Right hindlimb (tissue), 1 donor: ENCODE measurements around the gene RNASE4.
A peak's percentile ranks its signal among the peaks of the same experiment; 100 is the strongest.
"Not testable (repeated sequence)": the region's sequence is repeated elsewhere in the genome, so short reads cannot be mapped to it uniquely, and the experiment has no call there.

Experiments
- DNase-seq: peaks from one replicate; pipeline ENCODE4 v3.0.0-alpha.2; 2018

Gene RNASE4, protein sequence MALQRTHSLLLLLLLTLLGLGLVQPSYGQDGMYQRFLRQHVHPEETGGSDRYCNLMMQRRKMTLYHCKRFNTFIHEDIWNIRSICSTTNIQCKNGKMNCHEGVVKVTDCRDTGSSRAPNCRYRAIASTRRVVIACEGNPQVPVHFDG

DNA sequence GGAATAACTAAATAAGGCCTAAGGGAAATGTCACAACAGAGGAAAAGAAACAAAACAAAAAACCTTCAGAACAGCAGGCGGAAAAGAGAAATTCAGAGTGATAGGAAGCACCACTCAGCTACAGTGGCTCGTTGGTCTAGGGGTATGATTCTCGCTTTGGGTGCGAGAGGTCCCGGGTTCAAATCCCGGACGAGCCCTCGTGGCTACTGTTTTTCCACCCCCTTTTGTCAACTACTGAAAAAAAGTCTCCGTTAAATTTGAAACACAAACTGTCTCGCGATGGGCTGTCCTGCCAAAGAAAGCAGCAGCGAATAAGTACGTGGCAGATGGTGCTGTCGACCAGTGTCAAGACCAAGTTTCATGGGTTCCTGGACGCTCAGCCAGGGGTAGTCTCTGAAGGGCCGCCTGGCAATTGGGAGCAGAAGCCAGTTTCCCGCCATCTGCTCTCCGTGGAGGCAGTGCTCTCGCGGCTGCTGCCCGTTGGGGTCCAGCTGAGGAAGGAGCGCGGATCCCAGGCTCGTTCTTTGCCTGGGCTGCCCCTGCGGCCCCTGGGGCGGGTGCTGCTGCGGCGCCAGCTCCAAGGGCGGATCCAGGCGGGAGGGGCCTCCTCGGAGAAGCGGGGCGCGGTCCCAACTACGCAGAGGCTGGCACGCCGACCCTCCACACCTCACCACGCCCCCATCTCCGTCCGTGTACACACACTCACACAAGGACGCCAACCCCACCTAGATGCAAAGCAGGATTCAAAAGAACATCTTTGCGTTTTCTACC lies at the start of gene RNASE4:
Gene RNASE4 (plus strand): TSS at position 670 of the 771 bp plus-strand sequence. CDS start 14,812 bp downstream, outside the sequence.
- DNase-seq: peak; percentile 87

DNA sequence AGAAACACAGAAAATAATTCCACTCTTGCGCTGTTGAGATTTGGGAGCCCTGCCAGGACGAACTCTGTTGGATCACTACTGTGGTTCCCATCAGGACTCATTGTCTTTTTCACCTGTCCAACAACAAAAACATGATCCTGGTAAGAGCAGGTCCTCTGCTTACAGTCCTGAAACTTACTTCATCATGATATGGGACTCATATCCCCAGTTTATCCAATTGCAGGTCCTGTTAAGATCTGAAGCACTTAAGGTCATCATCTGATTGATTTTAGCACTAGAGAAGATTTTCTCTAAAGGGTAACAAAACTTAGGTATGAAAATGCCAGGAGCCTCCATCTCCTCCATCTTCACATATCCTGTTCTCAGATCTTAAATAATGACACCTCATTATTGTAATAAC lies 42.8 kb upstream of the RNASE4 start, which contains the start of gene OR6S1:
Gene OR6S1 (minus strand): TSS at position 101 of the 400 bp plus-strand sequence. CDS start 0 bp downstream, at position 101.
- DNase-seq: no peak

DNA sequence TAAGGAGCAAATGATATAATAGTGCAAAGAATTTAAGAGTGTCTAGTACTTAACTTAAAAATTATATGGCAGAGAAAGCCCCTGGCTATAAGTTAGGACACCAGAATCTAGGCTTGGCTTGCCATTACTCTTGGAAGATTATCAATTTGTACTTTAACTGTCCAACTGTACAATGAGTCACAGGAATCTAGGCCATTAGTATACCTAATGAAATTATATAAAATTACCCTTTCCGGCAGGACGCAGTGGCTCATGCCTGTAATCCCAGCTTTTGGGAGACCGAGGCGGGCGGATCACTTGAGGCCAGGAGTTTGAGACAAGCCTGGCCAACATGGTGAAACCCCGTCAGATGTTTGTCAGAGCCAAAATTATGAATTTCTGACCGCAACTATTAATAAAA lies 42.2 kb upstream of the RNASE4 start:
- DNase-seq: no peak

DNA sequence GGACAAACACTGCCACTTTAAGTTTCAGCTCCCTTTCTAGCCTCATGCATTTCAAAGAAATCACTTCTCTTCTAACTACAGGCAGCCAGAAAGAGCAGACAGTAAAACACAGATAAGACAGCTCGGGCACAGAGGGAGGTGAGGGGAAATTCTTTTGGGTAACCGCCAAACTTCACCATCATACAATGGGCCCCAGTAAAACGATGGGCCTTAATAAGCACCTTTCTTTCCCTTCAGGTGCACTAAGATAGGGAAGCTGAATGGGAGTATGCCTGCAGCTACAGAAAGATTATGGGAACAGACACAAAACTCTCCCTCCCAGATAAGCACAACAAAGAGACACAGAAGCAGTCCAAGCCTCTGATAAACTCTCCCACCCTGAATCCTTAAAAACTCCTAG lies 41.6 kb upstream of the RNASE4 start:
- DNase-seq: not testable (repeated sequence)

DNA sequence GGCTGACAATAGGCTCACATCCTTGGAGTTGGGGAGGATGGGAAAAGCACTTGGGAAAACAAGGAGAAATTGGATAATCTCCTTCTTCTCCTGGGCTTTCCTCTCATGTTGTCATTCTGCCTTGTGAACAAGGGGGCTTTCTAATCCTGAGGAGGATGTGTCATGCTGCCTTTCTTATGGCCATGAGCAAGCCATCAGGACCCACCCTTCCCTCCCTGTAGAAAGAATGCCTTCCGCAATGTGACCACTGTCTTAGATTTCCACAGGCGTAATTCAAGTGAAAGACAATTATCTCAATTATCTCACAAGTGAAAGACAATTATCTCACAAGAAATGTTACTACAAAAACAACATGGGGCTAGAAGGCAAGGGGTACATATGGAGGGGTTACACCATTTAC lies 39.8 kb upstream of the RNASE4 start:
- no peak for DNase-seq

DNA sequence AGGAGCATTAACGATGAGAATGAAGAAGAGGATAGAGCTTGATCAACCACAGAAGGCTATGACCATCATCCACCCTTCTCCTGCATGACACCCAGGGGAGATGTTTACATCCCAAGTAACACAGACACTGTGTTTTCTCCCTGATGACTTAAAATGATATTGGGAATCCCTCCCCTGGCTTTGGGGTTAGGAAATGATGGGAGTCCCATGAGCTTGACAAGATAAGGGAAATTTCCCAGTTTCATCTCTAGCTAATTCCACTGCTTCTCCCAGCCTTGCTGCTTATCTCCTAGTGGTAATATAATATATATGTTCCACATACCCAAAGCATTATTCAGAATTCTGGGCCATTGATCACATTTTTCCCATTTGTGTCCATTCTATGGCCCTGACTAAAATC lies 38.9 kb upstream of the RNASE4 start:
- DNase-seq: no peak

DNA sequence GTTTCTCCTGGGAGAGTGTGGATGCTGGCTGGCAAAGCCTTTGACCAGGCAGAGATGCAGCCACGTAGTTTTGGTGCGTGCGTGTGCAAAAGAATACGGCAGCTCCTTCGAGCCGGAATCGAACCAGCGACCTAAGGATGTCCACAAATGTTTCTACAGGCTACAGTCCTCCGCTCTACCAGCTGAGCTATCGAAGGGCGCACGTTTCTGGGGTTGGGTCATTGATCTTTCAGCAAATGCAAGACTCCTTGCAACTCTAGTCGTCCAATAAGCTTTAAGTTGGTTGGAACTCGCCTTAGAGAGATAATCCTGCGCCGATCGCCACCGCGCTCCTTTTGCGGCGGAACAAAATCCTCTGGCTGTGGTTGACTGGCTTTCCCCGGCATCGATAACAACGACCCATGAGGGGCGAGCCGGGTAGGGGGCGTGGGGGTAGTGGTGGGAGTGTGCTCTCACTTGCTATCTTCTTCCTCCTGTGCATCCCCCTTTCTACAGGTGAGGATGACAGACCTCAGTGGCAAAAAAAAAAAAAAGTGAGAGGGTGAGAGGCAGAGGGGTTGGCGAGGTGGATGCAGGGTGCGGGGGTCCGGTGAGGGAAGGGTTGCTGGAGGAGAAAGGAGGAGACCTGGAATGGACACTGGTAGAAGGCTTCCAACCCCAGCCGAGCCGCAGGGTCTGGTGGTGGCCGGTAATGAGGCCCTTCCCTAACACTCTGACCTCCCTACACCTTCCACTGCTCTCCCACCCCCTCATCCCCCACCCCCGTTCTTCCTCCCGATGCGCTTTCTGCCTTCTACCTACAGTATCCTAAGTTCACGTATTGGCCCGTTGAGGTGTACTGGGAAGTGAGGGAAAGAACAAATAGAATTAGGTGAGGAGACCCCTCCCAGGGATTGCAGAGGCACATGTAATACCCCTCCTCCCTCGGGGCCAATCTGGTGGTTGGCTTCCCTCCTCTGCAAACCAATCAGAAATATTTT lies 31.1 kb upstream of the RNASE4 start:
- DNase-seq: peak; percentile 22

DNA sequence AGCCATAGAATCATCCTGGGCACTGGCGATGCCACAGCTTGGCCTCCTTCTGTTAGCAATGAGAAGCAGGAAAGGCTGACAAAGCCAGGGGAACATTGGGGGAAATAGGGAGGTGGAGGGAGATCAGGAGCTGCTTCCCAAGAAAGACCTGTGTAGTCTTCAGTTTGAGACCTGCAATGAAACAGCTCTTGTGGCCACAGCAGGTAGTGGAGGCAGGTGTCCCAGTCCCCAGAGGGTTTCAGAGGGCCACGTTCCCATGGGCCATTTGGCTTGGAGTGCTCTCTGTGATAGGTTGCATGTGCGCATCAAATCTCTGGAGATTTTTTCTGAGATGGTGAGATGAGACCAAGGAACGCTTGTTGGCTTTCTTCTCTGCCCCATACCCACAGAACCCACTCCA lies 28.5 kb upstream of the RNASE4 start:
- no peak for DNase-seq

DNA sequence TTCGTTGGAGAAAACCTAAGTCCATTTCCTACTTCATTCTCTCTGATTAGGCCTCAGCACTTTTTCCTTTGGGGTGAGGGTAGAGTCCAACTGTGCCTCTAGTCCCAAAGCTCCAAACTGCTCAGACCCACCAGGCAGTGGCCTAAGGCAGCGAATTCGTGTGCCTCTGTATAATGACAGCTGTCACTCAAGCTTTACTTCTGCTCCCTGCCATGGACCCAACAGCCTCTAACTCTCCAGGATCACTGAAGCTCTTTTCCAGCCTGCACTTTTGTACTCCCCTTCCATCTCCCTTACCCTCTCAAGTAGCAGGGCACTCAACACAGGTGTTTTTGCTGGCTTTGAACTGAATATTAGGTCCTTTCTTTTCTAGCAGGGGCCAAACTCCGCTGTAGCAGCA lies 28.1 kb upstream of the RNASE4 start:
- DNase-seq: no peak

DNA sequence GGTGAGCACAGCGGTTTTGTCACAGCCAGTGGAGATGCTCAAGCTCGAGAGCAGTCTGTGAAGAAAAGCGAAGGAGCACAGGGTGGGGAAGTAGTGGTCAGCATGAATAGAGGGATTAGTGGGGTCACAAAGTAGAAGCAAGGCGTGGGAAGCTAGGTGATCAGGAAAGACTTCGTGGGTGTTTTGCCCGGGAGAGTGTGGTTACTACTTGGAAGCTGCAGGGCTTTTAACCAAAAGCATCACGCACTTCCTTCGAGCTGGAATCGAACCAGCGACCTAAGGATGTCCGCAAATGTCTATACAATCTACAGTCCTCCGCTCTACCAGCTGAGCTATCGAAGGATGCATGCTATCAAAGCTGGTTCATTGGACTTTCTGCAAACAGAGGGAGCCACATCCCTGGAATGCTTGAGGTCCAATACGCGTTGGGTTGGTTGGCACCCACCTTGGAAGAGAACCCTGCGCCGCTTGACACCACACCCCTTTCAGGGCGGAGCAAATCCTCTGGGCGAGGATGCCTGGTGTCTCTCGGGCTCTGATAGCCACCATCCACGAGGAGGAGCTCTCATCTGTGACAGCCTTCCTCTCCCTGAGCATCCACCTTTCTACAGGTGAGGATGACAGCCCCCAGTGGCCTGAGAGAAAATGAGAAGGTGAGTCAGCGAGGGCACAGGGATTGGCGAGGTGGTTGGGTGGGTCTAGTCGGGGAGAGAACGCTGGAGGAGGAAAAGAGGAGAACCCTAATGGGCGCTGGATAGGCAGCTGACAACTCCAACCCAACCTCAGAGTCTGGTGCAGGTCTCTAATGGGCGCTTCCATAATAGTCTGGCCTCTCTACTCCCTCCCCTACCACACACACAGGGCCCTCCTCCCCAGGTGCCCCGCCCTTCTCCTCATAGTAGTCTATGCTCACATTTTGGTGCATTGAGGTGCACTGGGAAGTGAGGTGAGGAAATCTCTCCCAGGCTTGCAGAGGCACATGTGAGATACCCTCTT lies 26.8 kb upstream of the RNASE4 start:
- DNase-seq: no peak

DNA sequence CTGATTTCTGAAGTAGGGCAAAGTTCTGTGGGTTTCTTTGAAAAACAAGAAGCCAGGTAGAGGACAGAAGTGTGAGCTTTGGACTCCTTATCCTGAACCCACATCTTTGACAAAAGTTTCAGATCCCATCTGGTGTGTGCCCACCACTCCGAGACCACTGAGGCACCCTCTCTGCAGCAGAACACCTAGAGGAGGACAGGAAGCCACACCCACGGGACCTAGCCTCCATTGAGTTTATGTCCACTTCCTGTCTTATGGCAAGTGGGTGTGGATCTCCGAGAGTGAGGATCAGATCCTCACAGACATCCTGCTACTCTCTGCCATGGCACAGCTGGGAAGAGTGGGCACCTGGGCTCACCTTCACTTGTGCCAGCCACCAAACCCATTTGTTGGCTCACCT lies 26.1 kb upstream of the RNASE4 start:
- DNase-seq: no peak

DNA sequence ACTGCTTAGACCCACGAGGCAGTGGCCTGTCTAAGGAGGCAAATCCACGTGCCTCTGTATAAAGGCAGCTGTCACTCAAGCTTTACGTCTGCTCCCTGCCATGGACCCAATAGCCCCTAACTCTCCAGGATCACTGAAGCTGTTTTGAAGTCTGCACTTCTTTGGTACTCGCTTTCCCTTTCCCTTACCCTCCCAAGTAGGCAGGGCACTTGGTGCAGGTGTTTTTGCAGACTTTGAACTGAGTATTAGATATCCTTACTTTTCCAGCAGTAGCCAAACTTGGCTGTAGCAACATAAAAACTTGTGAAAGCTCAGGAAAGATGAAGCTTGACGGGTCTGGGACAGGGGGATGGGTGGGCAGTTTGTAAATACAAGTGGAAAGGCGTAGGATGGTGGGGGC lies 25.0 kb upstream of the RNASE4 start:
- DNase-seq: no peak

DNA sequence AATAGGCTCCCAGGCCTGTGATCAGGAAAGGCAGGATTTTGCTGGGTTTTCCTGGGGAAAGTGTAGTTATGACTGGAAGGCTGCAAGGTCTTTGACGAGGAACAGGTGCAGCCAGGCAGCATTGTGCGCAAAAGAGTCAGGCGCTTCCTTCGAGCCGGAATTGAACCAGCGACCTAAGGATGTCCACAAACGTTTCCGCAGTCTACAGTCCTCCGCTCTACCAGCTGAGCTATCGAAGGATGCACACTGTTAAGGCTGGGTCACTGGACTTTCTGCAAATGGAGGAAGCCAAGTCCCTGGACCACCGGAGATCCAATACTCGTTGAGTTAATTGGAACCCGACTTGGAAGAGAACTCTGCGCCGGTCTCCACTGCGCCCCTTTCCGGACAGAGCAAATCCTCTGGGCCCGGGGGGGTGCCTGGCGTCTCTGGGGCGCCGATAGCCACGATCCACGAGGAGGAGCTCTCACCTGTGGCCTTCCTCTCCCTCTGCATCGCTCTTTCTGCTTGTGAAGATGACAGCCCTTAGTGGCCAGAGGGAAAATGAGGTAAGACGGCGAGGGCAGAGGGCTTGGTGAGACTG lies 24.5 kb upstream of the RNASE4 start:
- DNase-seq: no peak

DNA sequence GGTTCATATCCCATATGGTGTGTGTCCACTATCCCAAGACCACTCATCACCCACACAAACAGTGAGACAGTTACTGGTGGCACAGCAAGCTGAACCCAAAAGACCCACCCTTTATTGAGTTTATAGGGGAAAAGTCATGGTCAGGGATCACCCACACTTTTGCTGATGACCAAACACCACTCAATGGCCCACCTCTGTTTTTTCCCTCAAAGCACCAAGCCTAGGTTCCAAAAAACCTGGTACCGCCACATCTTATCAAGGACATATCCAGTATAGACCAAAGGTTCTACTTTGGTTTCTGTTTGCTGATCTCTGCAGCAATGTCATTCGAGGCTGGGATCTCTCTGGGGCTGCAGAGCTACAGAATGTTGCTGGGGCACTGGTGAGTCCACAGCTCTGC lies 23.2 kb upstream of the RNASE4 start:
- no peak for DNase-seq

DNA sequence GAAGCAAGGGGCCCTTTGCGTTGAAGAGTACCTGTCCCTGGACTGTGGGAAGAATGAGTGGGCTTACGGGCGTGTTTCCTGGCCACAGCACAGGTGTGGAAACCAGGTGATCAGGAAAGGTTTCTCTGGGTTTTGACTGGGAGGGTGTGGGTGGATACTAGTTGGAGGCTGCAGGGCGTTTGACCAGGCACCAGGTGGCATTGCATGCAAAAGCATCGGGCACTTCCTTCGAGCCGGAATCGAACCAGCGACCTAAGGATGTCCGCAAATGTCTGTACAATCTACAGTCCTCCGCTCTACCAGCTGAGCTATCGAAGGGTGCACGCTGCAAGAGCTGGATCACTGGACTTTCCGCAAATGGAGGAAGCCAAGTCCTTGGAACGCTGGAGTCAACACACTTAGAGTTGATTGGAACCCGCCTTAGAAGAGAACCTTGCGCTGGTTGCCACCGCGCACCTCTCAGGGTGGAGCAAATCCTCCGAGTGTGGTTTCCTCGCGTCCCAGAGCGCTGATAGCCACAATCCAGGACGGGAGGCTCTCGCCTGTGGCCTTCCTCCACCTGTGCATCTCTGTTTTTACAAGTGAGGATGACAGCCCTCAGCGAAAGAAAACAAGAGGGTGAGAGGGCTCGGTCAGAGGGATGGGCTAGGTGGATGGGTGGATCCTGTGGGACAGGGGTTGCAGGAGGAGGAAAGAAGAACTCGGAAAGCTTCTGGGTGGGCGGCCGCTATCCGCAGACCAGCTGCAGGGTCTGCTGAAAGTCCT lies 21.2 kb upstream of the RNASE4 start:
- peak; percentile 32 for DNase-seq

DNA sequence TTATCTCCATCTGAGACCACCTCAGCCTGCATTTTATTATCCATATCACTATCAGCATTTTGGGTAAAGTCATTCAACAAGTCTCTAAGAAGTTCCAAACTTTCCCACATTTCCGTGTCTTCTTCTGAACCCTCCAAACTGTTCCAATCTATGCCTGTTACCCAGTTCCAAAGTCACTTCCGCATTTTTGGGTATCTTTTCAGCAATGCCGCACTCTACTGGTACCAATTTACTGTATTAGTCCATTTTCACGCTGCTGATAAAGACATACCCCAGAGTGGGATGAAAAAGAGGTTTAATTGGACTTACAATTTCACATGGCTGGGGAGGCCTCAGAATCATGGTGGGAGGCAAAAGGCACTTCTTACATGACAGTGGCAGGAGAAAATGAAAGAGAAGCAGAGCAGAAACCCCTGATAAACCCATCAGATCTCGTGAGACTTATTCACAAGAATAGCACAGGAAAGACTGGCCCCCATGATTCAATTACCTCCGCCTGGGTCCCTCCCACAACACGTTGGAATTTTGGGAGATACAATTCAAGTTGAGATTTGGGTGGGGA lies 17.9 kb upstream of the RNASE4 start:
- DNase-seq: not testable (repeated sequence)

DNA sequence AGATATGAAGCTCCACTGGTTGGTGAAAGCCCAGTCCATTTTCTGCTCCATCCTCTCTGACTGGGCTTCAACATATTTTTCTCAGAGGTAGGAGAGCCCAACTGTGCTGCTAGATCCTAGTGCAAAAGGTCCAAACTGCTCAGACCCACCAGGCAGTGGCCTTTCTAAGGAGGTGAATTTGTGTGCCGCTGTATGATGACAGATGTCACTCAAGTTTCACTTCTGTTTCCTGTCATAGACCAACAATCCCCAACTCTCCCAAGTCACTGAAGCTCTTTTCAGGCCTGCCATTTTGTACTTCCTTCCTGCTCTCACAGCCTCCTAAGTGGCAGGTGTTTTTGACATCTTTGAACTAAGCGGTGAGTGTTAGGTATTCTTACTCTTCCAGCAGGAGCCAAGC lies 16.4 kb upstream of the RNASE4 start:
- DNase-seq: no peak

DNA sequence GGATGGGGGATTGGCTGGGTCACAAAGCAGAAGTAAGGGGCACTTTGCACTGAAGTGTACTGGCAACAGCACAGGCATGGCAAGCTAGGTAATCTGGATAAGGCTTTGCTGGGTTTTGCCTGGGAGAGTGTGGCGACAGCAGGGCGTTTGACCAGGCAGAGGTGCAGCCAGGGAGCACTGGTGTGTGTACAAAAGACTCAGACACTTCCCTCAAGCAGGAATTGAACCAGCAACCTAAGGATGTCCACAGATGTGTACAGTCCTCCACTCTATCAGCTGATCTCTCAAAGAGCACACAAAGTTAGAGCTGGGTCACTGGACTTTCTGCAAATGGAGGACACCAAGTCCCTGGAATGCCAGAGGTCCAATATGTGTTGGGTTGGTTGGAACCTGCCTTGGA lies 15.4 kb upstream of the RNASE4 start:
- DNase-seq: no peak

DNA sequence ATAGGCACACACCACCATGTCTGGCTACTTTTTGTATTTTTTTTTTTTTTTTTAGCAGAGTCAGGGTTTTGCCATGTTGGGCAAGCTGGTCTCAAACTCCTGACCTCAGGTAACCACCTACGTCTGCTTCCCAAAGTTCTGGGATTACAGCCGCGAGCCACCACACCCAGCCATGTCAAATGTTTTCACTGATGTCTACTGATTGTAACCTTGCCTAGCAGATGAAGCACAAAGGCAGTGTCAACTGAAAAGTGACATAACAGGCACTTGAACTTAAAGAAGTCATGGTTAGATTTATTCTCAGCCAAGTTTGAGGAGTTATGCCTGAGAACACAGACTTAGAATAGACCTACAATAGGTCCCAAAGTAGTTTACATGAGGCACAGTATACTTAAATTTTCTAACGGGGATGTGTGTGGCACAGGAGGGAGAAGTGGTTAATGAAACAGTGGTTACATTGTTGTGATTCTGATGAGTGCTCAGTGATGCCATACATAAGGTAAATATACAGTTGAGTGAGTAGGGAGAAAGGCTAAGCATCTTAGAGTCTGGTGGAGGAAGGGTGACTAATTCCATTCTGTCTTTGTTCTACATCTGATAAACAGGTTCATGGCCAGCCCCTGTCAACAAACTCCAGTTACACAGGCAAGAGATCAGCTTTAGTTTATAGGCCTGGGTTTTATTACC lies 12.6 kb upstream of the RNASE4 start:
- no peak for DNase-seq

DNA sequence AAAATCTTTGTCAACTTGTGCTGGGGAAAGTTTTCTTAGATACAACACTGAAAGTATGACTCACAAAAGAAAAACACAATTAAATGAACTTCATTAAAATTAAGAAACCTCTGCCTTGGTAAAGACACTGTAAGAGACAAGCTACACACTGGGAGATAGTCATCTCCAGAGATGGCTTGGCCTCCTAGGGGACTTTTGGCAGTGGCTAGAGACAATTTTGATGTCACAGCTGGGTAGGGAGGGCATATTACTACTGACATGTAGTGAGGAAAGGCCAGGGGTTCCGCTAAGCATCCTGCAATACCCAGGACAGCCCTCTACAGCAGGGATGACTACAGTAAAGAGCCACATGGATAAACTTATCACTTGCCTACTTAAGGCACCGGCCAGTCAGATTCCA lies 8.7 kb upstream of the RNASE4 start:
- no peak for DNase-seq
